ENCODE measurements around the gene BLTP3B.
"Not testable (repeated sequence)": the region's sequence is repeated elsewhere in the genome, so short reads cannot be mapped to it uniquely, and the experiment has no call there.

Gene BLTP3B

GRCh38 chr12:100142851-100143559 lies at the start of gene BLTP3B:
Gene BLTP3B, minus strand, starts transcription at chr12:100142874. Its CDS starts 239 bp downstream, at chr12:100142635.
- H3K27ac ChIP-seq: peak within 1 kb of the TSS; percentile 88
- TF ChIP-seq CTCF (conservative IDR thresholded peaks at IDR 0.05): no peak
- TF ChIP-seq ZFX (IDR thresholded peaks at IDR 0.05): no peak

DNA sequence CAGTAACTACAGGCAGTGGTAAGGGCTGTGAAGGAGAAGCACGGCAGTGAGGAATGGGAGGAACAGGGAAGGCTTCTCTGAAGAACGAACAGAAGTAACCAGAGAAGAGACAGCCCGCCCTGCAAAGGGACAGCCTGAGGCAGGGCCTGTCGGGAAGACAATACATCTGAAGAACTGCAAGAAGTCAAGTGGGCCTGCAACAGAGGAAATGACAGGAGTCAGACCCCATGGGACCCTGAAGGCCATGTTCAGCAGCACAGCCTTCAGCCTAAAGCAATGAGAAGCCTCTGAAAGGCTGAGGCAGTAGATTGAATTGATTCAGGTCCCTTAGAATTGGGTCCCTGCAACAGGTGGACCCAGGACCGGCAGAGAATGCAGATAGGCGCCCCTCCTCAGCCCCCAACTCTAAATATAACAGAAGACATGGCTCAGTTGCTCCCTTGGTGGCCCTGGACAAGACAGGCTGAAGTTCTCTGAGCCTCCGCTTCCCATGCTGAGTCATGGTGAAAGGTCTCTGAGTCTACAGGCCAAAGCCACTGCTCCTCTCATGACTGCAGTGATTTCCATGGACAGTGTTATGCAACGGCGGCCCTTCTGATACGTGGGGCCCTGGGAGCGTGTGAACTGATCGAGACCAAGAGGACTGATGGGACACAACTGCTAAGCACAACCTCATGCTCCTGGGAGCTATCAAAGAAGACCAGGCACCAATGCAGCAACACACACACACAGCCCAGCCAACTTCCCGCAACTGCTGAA lies 47.1 kb upstream of the BLTP3B start:
- TF ChIP-seq CTCF (conservative IDR thresholded peaks at IDR 0.05): no peak
- TF ChIP-seq ZFX (IDR thresholded peaks at IDR 0.05): no peak
- no peak overlapping the region for H3K27ac ChIP-seq

DNA sequence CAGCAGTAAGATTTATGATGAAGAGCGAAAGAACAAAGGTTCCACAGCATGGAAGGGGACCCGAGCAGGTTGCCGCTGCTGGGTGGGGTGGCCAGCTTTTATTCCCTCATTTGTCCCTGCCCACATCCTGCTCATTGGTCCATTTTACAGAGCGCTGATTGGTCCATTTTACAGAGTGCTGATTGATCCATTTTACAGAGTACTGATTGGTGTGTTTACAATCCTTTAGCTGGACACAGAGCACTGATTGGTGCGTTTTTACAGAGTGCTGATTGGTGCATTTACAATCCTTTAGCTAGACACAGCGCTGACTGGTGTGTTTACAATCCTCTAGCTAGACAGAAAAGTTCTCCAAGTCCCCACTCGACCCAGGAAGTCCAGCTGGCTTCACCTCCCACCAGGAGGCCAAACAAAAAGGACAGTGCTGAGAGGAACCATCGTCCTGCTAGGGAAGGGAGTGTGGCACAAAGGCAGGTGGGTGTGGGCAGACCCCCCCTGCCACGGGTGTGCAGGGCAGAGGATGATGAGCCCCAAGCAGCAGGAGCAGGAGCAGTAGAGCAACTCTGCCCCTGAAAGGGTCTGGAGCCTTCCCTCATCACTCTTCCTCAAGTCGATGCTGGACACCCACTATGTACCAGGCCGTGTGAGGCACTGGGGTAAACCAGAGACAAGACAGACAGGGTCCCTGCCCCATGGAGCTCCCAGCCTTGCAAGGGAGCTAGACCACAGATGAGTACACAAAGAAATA lies 46.4 kb upstream of the BLTP3B start:
- H3K27ac ChIP-seq: not testable (repeated sequence)

GRCh38 chr12:100187857-100188519 lies 45.3 kb upstream of the BLTP3B start:
- no peak for TF ChIP-seq CTCF (conservative IDR thresholded peaks at IDR 0.05)
- TF ChIP-seq ZFX (IDR thresholded peaks at IDR 0.05): no peak
- H3K27ac ChIP-seq: no peak overlapping the region

- H3K27ac ChIP-seq: no peak overlapping the region
- no peak for TF ChIP-seq CTCF (conservative IDR thresholded peaks at IDR 0.05)
- TF ChIP-seq ZFX (IDR thresholded peaks at IDR 0.05): no peak
Measured at GRCh38 chr12:100187068-100187467, 44.4 kb upstream of the BLTP3B start.

DNA sequence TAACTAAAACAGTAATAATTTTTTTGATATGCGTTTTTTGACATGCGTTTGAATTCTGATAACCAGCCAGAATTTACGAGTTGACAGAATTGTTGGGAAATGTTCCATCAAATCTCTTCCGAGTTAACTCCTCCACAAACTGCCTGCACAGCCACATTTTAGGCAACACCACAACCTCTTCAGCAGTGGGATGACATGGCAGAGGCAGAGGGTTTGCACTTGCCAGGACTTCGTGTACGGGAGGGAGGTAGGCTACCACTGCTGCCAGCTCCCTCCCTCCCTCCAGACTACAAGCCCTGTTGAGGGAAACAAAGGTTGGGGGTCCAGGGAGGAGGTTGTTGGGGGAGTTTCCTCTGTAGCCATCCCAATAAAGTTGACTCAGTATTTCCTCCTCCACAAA lies 43.4 kb upstream of the BLTP3B start:
- TF ChIP-seq ZFX (IDR thresholded peaks at IDR 0.05): no peak
- TF ChIP-seq CTCF (conservative IDR thresholded peaks at IDR 0.05): no peak
- no peak overlapping the region for H3K27ac ChIP-seq

GRCh38 chr12:100185361-100185894 lies 42.8 kb upstream of the BLTP3B start:
- TF ChIP-seq ZFX (IDR thresholded peaks at IDR 0.05) (no peak), CTCF (conservative IDR thresholded peaks at IDR 0.05) (no peak)
- no peak overlapping the region for H3K27ac ChIP-seq
